ENCODE results near the gene OPALIN. TPM values are rescaled to one million over a fixed set of nuclear protein-coding genes. Genes with fewer than 3 reads are reported as not detected.
A peak's percentile ranks its signal among the peaks of the same experiment; 100 is the strongest.

Gene OPALIN
- total and polyA plus RNA-seq, 3 experiments from 2014 or later, result not detected

DNA sequence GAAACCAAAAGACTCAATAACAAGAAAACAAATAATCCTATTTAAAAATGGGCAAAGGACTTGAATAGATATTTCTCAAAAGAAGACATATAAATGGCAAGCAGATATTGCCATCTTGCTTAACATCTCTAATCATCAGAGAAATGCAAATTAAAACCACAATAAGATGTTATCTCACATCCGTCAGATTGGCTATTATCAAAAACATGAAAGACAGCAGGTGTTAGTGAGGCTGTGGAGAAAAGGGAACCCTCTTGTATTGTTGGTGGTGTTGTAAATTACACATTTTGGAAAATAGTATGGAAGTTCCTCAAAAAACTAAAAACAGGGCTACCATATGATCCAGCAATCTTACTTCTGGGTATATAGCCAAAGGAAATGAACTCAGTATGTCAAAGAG is 25.7 kb downstream of the OPALIN start:
- H3K27me3 ChIP-seq (ENCODE audit: insufficient read depth, low read length, poor library complexity, severe bottlenecking), result no peaks in the 10 kb centered on the region
- CTCF ChIA-PET, result interaction anchor here (1.7 kb wide), 1 partner anchor 316 kb away, joined by 9 read pairs; no protein-coding TSS in a partner anchor
- H3K27me3 Mint-ChIP-seq, result peaks cover 19 to 44% of the 10 kb centered on the region in 2 donors
- no peaks in the 10 kb centered on the region for H3K9me3 Mint-ChIP-seq
- no peak overlapping the region for H3K4me3 Mint-ChIP-seq
- H3K27ac ChIP-seq (ENCODE audit: low read depth, low read length), result no peak overlapping the region
- no peak overlapping the region for H3K4me3 ChIP-seq (ENCODE audit: low read length)
- no peak overlapping the region for H3K27ac Mint-ChIP-seq
- H3K36me3 Mint-ChIP-seq, result no peaks in the 10 kb centered on the region
- H3K4me1 ChIP-seq (ENCODE audit: insufficient read depth, low read length), result peaks cover 17% of the 10 kb centered on the region
- peak in 1 of 5 donors; percentile 44 for DNase-seq
- no peaks in the 10 kb centered on the region for H3K9me3 ChIP-seq (ENCODE audit: low read length)
- peaks cover 7 to 15% (median 11%) of the 10 kb centered on the region in 3 donors for H3K4me1 Mint-ChIP-seq
- no peaks in the 10 kb centered on the region for H3K36me3 ChIP-seq (ENCODE audit: insufficient read depth, low read length)
- POLR2A ChIA-PET, result no interaction called here

DNA sequence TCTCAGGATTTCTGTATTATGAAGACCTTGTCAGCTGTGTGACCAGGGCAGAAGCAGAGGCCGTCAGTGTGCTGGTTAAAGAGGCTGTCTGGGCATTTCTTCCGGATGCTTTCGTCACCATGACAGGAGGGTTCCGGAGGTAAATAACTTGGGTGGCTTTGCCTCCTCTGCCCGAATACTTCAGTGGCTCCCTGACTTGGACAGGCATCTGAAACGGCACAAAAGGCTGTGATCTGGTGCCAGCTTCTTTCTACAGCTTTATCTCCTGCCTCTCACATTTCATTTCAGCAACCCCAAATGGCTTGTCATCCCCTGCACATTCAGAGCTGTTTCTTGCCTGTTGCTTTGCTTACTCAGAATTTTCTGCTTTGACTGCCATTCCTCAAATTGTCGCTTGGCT is 31.3 kb downstream of the OPALIN start:
- Histone ChIP-seq H3K36me3 (ENCODE audit: insufficient read depth, low read length) (no peaks in the 10 kb centered on the region), H3K4me3 (ENCODE audit: low read length) (no peak overlapping the region), H3K9me3 (ENCODE audit: low read length) (no peaks in the 10 kb centered on the region), H3K4me1 (ENCODE audit: insufficient read depth, low read length) (peaks cover under 1% of the 10 kb centered on the region), H3K27ac (ENCODE audit: low read depth, low read length) (no peak overlapping the region), H3K27me3 (ENCODE audit: insufficient read depth, low read length, poor library complexity, severe bottlenecking) (no peaks in the 10 kb centered on the region)
- Mint-ChIP-seq H3K36me3 (no peaks in the 10 kb centered on the region), H3K27ac (no peak overlapping the region), H3K27me3 (peaks cover 16 to 37% of the 10 kb centered on the region in 2 donors), H3K4me3 (no peak overlapping the region), H3K4me1 (peaks cover 0 to 2% (median 0%) of the 10 kb centered on the region in 3 donors), H3K9me3 (peaks cover 0 to 3% (median 0%) of the 10 kb centered on the region in 5 donors)
- DNase-seq, result no peak
- ChIA-PET POLR2A (no interaction called here), CTCF (no interaction called here)

DNA sequence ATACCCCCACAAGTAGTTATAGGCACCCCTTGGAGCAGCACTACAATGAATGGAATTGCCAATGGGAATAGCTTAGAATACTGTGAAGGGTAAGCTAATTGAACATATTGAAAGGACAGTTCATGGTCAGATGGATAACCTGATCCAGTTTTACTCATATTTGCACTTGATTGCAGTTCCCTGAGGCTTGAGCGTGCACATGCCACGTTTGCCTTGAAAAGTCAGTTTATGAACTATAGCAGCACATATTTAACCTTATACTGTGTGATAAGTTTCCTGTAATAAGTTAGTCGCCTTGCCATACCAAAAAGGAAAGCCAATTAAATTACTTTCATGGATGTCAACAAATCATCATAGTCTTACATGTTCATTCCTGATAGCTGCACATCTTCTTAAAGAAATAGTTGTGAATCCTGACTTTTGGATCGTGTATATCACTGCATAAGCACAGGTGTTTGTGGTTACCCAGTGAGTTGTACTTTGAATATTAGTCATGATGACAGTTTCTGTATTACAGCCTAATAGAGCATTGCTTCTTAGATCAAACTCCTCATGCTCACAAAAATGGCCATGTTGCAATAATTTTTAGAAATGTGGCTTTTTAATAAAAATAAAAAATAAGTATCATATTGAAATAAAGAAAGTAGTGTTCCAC is 33.0 kb downstream of the OPALIN start:
- Mint-ChIP-seq H3K27ac (no peak overlapping the region), H3K4me1 (no peaks in the 10 kb centered on the region), H3K36me3 (no peaks in the 10 kb centered on the region), H3K4me3 (no peak overlapping the region), H3K9me3 (peaks cover 0 to 3% (median 0%) of the 10 kb centered on the region in 5 donors), H3K27me3 (peaks cover 11 to 44% of the 10 kb centered on the region in 2 donors)
- CTCF ChIA-PET, result no interaction called here
- Histone ChIP-seq H3K27ac (ENCODE audit: low read depth, low read length) (no peak overlapping the region), H3K4me3 (ENCODE audit: low read length) (no peak overlapping the region), H3K36me3 (ENCODE audit: insufficient read depth, low read length) (no peaks in the 10 kb centered on the region), H3K27me3 (ENCODE audit: insufficient read depth, low read length, poor library complexity, severe bottlenecking) (no peaks in the 10 kb centered on the region), H3K4me1 (ENCODE audit: insufficient read depth, low read length) (no peaks in the 10 kb centered on the region), H3K9me3 (ENCODE audit: low read length) (no peaks in the 10 kb centered on the region)
- no peak for DNase-seq
- POLR2A ChIA-PET, result no interaction called here

DNA sequence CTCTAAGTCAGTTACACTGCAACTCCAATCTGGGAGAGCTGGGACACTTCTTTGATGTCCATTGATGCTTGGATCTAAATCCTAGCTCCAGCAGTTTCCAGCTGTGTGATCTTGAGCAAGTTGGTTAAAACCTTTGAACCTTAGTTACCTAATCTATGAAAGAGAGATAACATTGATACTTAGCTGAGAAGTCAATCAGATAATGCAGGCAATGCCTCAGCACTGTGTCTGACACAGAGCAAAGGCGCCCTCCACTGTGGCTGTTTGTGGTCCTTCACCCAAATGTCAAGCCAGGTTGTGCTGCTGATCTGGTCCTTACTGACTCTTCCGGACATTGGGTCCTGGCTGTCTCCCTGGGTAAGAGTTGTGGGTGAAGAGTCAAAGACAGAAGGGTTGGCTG is 34.4 kb downstream of the OPALIN start:
- DNase-seq, result no peak
- no peaks in the 10 kb centered on the region for H3K36me3 Mint-ChIP-seq
- peaks cover 0 to 3% (median 0%) of the 10 kb centered on the region in 5 donors for H3K9me3 Mint-ChIP-seq
- Histone ChIP-seq H3K27ac (ENCODE audit: low read depth, low read length) (no peak overlapping the region), H3K9me3 (ENCODE audit: low read length) (no peaks in the 10 kb centered on the region), H3K4me1 (ENCODE audit: insufficient read depth, low read length) (no peaks in the 10 kb centered on the region), H3K36me3 (ENCODE audit: insufficient read depth, low read length) (no peaks in the 10 kb centered on the region), H3K4me3 (ENCODE audit: low read length) (no peak overlapping the region), H3K27me3 (ENCODE audit: insufficient read depth, low read length, poor library complexity, severe bottlenecking) (peaks cover 4% of the 10 kb centered on the region)
- H3K4me1 Mint-ChIP-seq, result no peaks in the 10 kb centered on the region
- H3K27ac Mint-ChIP-seq, result no peak overlapping the region
- POLR2A ChIA-PET, result no interaction called here
- peaks cover 11 to 56% of the 10 kb centered on the region in 2 donors for H3K27me3 Mint-ChIP-seq
- no peak overlapping the region for H3K4me3 Mint-ChIP-seq
- CTCF ChIA-PET, result interaction anchor here (1.2 kb wide), 1 partner anchor 12 kb away, joined by 3 read pairs; no protein-coding TSS in a partner anchor

DNA sequence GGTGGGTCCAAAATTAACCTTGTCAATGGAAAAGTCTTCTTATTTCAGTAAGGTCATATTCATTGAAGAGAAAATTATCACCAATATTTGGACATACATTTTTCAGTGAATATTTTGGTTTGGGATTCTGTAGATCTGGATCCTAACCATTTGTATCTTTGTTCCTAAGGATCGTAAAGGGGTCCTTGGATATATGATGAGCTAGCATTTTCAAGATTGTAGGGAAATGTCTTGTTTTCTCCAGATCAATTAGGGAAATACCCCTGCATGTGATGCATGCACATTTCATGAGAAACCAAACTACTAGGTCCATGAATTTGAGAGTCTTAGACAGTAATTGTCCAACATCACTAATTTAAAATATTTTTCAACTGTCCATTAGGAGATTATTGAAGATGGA is 36.5 kb downstream of the OPALIN start:
- no peaks in the 10 kb centered on the region for H3K4me1 Mint-ChIP-seq
- H3K27ac ChIP-seq (ENCODE audit: low read depth, low read length), result no peak overlapping the region
- no peaks in the 10 kb centered on the region for H3K36me3 Mint-ChIP-seq
- H3K4me1 ChIP-seq (ENCODE audit: insufficient read depth, low read length), result no peaks in the 10 kb centered on the region
- CTCF ChIA-PET, result no interaction called here
- H3K36me3 ChIP-seq (ENCODE audit: insufficient read depth, low read length), result no peaks in the 10 kb centered on the region
- H3K9me3 Mint-ChIP-seq, result peaks cover 0 to 3% (median 0%) of the 10 kb centered on the region in 5 donors
- no peaks in the 10 kb centered on the region for H3K9me3 ChIP-seq (ENCODE audit: low read length)
- no peak overlapping the region for H3K4me3 ChIP-seq (ENCODE audit: low read length)
- no peak overlapping the region for H3K27ac Mint-ChIP-seq
- DNase-seq, result no peak
- peaks cover 6% of the 10 kb centered on the region for H3K27me3 ChIP-seq (ENCODE audit: insufficient read depth, low read length, poor library complexity, severe bottlenecking)
- peaks cover 7 to 58% of the 10 kb centered on the region in 2 donors for H3K27me3 Mint-ChIP-seq
- H3K4me3 Mint-ChIP-seq, result no peak overlapping the region
- POLR2A ChIA-PET, result no interaction called here

DNA sequence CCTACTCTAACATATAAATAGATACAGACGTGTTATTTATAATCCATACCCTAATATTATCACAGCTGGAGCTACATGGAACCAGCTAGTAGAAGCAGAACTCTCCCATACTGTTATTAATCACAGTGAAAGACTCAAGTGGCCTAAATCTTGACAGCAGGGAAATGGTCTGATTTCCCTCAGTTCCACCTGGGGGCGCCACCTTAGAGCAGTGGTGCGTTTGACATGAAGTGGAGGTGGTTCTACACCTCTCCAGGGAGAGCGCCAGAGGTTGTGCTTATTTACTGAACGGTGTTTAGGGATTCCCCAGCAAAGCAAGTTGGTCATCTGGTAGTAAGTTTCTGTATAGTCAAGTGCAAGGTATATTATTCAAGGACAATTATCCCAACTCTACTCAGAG is 37.0 kb downstream of the OPALIN start:
- no peaks in the 10 kb centered on the region for H3K36me3 ChIP-seq (ENCODE audit: insufficient read depth, low read length)

DNA sequence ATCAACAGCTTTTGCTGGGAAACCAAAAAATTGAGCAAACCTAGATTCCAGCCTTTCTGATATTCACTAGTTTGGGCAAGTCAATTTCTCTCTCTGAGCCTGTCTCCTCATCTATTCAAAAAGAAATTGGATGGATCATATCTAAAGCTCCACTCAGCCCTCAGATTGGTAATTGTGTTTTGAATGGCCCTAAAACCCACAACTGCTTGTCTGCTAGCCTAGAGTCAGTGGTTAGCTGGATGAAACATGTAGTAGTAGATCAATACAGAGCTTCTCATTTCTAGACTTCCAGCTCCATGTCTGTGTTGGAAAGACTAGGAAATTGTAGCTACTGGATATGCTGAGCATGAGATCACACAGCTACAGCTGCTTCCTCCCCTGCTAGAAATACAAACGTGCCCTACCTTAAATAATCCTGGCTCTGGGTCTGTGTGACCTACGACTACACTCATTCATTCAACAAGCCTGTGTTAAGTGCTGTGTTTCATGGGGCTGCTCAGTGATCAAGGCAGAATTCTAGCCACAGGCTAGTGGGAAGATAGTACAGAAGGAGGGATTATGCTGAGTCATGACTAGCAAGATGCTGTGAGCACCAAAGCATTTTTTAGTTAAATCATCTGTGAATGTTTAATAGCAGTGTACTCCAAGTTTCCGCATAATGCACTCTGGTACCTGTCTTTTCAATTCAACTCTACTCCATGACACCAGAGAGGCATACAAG is 38.9 kb downstream of the OPALIN start:
- H3K4me1 Mint-ChIP-seq, result no peaks in the 10 kb centered on the region
- peaks cover 10 to 66% of the 10 kb centered on the region in 2 donors for H3K27me3 Mint-ChIP-seq
- H3K36me3 Mint-ChIP-seq, result no peaks in the 10 kb centered on the region
- no peak for DNase-seq
- no peak overlapping the region for H3K4me3 Mint-ChIP-seq
- Histone ChIP-seq H3K36me3 (ENCODE audit: insufficient read depth, low read length) (no peaks in the 10 kb centered on the region), H3K27ac (ENCODE audit: low read depth, low read length) (no peak overlapping the region), H3K9me3 (ENCODE audit: low read length) (no peaks in the 10 kb centered on the region), H3K4me3 (ENCODE audit: low read length) (no peak overlapping the region), H3K4me1 (ENCODE audit: insufficient read depth, low read length) (no peaks in the 10 kb centered on the region), H3K27me3 (ENCODE audit: insufficient read depth, low read length, poor library complexity, severe bottlenecking) (peaks cover 6% of the 10 kb centered on the region)
- no peak overlapping the region for H3K27ac Mint-ChIP-seq
- CTCF ChIA-PET, result no interaction called here
- H3K9me3 Mint-ChIP-seq, result peaks cover 0 to 3% (median 0%) of the 10 kb centered on the region in 5 donors
- POLR2A ChIA-PET, result no interaction called here

More for the DNA sequence above, 37.0 kb downstream of the OPALIN start:
- Mint-ChIP-seq H3K9me3 (peaks cover 0 to 3% (median 0%) of the 10 kb centered on the region in 5 donors), H3K36me3 (no peaks in the 10 kb centered on the region), H3K27me3 (peaks cover 7 to 58% of the 10 kb centered on the region in 2 donors), H3K4me3 (no peak overlapping the region), H3K4me1 (no peaks in the 10 kb centered on the region), H3K27ac (no peak overlapping the region)
- H3K4me3 ChIP-seq (ENCODE audit: low read length), result no peak overlapping the region
- H3K9me3 ChIP-seq (ENCODE audit: low read length), result no peaks in the 10 kb centered on the region
- DNase-seq, result no peak
- ChIA-PET CTCF (no interaction called here), POLR2A (no interaction called here)
- no peak overlapping the region for H3K27ac ChIP-seq (ENCODE audit: low read depth, low read length)
- H3K4me1 ChIP-seq (ENCODE audit: insufficient read depth, low read length), result no peaks in the 10 kb centered on the region
- peaks cover 6% of the 10 kb centered on the region for H3K27me3 ChIP-seq (ENCODE audit: insufficient read depth, low read length, poor library complexity, severe bottlenecking)

DNA sequence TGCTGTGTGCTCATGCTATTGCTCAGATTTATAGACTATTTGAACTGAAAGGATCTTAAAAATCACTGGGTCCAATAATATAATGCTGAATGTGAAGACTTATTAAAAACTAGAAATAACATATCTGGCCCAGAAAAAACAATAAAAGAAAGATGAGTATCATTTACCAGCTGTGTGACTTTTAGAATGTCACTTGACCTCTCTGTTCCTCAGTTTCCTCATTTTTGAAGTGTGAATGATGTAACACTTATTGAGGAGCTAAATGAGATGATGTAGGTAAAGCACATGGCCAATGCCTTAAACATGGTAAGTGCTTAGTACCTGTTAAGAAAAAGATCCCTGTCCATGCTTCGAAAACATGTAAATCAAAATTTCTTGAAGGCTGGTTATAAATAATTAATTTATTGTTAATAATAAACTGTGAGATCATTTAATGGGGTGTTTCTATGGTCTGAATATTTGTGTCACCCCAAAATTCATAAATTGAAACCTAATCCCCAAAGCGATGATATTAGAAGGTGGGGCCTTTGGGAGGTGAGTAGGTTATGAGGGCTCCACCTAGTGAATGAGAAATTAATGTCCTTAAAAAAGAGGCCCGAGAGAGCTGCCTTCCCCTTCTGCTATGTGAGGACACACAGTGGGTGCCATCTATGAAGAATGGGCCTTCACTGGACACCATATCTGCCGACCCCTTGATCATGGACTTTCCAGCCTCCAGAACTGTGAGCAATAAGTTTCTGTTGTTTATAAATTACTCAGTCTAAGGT is 41.6 kb downstream of the OPALIN start:
- DNase-seq, result no peak
- Mint-ChIP-seq H3K4me1 (no peaks in the 10 kb centered on the region), H3K9me3 (no peaks in the 10 kb centered on the region), H3K27me3 (peaks cover 8 to 75% of the 10 kb centered on the region in 2 donors), H3K36me3 (no peaks in the 10 kb centered on the region), H3K27ac (no peak overlapping the region), H3K4me3 (no peak overlapping the region)
- H3K27me3 ChIP-seq (ENCODE audit: insufficient read depth, low read length, poor library complexity, severe bottlenecking), result peaks cover 6% of the 10 kb centered on the region
- ChIA-PET CTCF (no interaction called here), POLR2A (no interaction called here)
- H3K36me3 ChIP-seq (ENCODE audit: insufficient read depth, low read length), result no peaks in the 10 kb centered on the region
- H3K27ac ChIP-seq (ENCODE audit: low read depth, low read length), result no peak overlapping the region
- no peaks in the 10 kb centered on the region for H3K4me1 ChIP-seq (ENCODE audit: insufficient read depth, low read length)
- H3K9me3 ChIP-seq (ENCODE audit: low read length), result no peaks in the 10 kb centered on the region
- H3K4me3 ChIP-seq (ENCODE audit: low read length), result no peak overlapping the region
